Stomach (tissue), 9 donors: ENCODE measurements around the gene AIG1. TPM values are rescaled to one million over a fixed set of nuclear protein-coding genes. Genes with fewer than 3 reads are reported as not detected.

ENCODE experiments used
- DNase-seq, 2 donors: peaks; one replicate each; pipeline versions ENCODE4 v3.0.0 to v3.0.0-alpha.2; 2013 to 2019
- H3K27ac ChIP-seq, 5 donors: fragments of 200-600 bp in 4 of 5; sonication (generic) in 4 of 5; one replicate each; pipeline ENCODE4 v1.5.1; 2013 to 2019; ENCODE audit warnings: mild to moderate bottlenecking in 1 of 5, moderate library complexity in 1 of 5
- H3K27me3 ChIP-seq, 3 donors: fragments of 200-600 bp; sonication (generic); one replicate each; pipeline ENCODE4 v1.5.1; 2017 to 2019; ENCODE audit warnings: mixed run types in 1 of 3
- H3K36me3 ChIP-seq, 4 donors: fragments of 200-600 bp; sonication (generic); 1 replicate in 3 of 4; 2 replicates in 1 of 4; pipeline ENCODE4 v1.5.1; 2016 to 2019
- H3K4me1 ChIP-seq, 4 donors: fragments of 200-600 bp; sonication (generic); one replicate each; pipeline ENCODE4 v1.5.1; 2016 to 2019
- H3K4me3 ChIP-seq, 4 donors: fragments of 200-600 bp; sonication (generic) in 3 of 4; one replicate each; pipeline ENCODE4 v1.5.1; 2016 to 2019; ENCODE audit warnings: mild to moderate bottlenecking in 1 of 4
- H3K9me3 ChIP-seq, 4 donors: fragments of 200-600 bp; sonication (generic); one replicate each; pipeline ENCODE4 v1.5.1; 2016 to 2019
- EP300 ChIP-seq: sonication (generic); formaldehyde crosslinking; IDR thresholded peaks from one replicate; pipeline ENCODE4 v1.6.1; 2017; ENCODE audit warnings: antibody characterized with exemption
- POLR2A ChIP-seq, 4 donors: fragments of 450-650 bp; IDR thresholded peaks; one replicate each; pipeline ENCODE4 v1.6.1; 2016; ENCODE audit warnings: antibody characterized with exemption in 4 of 4, control low read depth in 2 of 4, mild to moderate bottlenecking in 1 of 4, moderate library complexity in 1 of 4
- POLR2AphosphoS5 ChIP-seq, 3 donors: sonication (generic); formaldehyde crosslinking; IDR thresholded peaks; one replicate each; pipeline ENCODE4 v1.6.1; 2016; ENCODE audit warnings: antibody characterized with exemption in 3 of 3
- WGBS, 5 donors: extraction: QIAGEN DNeasy Blood & Tissue Kit in 3 of 5; methylation state at CpG; one replicate each; pipeline versions ENCODE4 v1.1.5 to v1.1.7; 2013 to 2018; 5-methylcytosine and 5-hydroxymethylcytosine counted together
- intact Hi-C: fragments of 100-400 bp; cut with DNase I; formaldehyde crosslinking; loops from one replicate; pipeline ENCODE4 v1.15.1; 2023; ENCODE audit warnings: low total_unique reads
- polyA plus RNA-seq, 3 donors: library from polyadenylated mRNA; stranded (reverse); fragments of 200-250 nt; gene quantifications; one replicate each; pipeline ENCODE4 v1.2.3, GENCODE V29; 2013
- total RNA-seq, 5 donors: library from RNA; depleted of rRNA; stranded (reverse); fragments of >200 nt; gene quantifications; one replicate each; pipeline versions ENCODE4 v1.1.0 to v1.2.3, GENCODE V29; 2014 to 2016
- TF ChIP-seq, protein P1 (sequence below), 7 experiments: fragments of 450-650 bp in 4 of 7; fragments of 200-600 bp in 3 of 7; sonication (generic) in 3 of 7; IDR thresholded peaks; one replicate each; pipeline ENCODE4 v1.5.1; 2016 to 2019; ENCODE audit warnings: antibody characterized with exemption in 7 of 7, control low read depth in 2 of 7, mild to moderate bottlenecking in 1 of 7
- donor health status: healthy with polysubstance abuse.
- donor health status: Bipolar disorder and iron deficiency.
- donor health status: healthy.

AIG1 gene
- total and polyA plus RNA-seq, 8 donors = 10.8 to 220 (median 29.7) TPM; not detected in 1

DNA sequence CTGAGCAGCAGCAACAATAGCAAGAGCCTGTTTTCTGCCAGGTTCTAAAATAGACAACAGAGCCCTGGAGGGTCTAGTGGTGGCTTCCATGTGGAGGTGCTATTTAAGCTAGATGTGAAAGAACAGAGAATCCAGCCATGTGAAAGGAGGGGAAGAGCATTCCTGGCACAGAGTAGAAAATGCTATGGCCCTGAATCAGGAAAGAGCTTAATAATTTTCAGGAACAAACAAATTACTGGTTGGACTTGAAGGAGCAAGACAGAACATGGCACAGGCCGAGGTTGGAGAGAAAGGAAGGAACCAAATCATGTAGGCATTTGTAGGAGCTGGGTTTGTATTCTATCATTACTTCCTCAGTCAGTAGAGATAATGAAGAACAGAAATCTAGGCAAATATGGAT, 98.3 kb downstream of the AIG1 start:
- 60 to 71% (median 67%) methylated on average over 1 of the region's 1 CpG for WGBS, 5 donors
- TF ChIP-seq POLR2A (IDR thresholded peaks at IDR 0.05) = no peak
- no peak for TF ChIP-seq POLR2AphosphoS5 (IDR thresholded peaks at IDR 0.05)
- no peak for TF ChIP-seq EP300
- TF ChIP-seq, protein P1, sequence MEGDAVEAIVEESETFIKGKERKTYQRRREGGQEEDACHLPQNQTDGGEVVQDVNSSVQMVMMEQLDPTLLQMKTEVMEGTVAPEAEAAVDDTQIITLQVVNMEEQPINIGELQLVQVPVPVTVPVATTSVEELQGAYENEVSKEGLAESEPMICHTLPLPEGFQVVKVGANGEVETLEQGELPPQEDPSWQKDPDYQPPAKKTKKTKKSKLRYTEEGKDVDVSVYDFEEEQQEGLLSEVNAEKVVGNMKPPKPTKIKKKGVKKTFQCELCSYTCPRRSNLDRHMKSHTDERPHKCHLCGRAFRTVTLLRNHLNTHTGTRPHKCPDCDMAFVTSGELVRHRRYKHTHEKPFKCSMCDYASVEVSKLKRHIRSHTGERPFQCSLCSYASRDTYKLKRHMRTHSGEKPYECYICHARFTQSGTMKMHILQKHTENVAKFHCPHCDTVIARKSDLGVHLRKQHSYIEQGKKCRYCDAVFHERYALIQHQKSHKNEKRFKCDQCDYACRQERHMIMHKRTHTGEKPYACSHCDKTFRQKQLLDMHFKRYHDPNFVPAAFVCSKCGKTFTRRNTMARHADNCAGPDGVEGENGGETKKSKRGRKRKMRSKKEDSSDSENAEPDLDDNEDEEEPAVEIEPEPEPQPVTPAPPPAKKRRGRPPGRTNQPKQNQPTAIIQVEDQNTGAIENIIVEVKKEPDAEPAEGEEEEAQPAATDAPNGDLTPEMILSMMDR (IDR thresholded peaks at IDR 0.05) = no peak
- H3K27ac ChIP-seq = no peak overlapping the region
- no peaks in the 10 kb centered on the region for H3K27me3 ChIP-seq
- H3K4me3 ChIP-seq = no peak overlapping the region
- H3K9me3 ChIP-seq = no peaks in the 10 kb centered on the region
- peaks cover 0 to 12% (median 5%) of the 10 kb centered on the region in 4 donors for H3K4me1 ChIP-seq
- H3K36me3 ChIP-seq = no peaks in the 10 kb centered on the region
- intact Hi-C loops = no loop called here
- DNase-seq = no peak

GRCh38 chr6:143160015-143160414, 99.3 kb downstream of the AIG1 start:
- H3K27me3 ChIP-seq = no peaks in the 10 kb centered on the region
- H3K4me1 ChIP-seq = peaks cover 0 to 12% (median 5%) of the 10 kb centered on the region in 4 donors
- H3K9me3 ChIP-seq = no peaks in the 10 kb centered on the region
- no peak overlapping the region for H3K27ac ChIP-seq
- TF ChIP-seq POLR2AphosphoS5 (IDR thresholded peaks at IDR 0.05) = no peak
- TF ChIP-seq, protein P1 (IDR thresholded peaks at IDR 0.05) = no peak
- no peak for TF ChIP-seq POLR2A (IDR thresholded peaks at IDR 0.05)
- no peak for TF ChIP-seq EP300
- 77 to 93% (median 88%) methylated on average over 1 of the region's 1 CpG for WGBS, 5 donors
- H3K4me3 ChIP-seq = no peak overlapping the region
- DNase-seq = no peak
- H3K36me3 ChIP-seq = no peaks in the 10 kb centered on the region
- intact Hi-C loops = no loop called here

DNA sequence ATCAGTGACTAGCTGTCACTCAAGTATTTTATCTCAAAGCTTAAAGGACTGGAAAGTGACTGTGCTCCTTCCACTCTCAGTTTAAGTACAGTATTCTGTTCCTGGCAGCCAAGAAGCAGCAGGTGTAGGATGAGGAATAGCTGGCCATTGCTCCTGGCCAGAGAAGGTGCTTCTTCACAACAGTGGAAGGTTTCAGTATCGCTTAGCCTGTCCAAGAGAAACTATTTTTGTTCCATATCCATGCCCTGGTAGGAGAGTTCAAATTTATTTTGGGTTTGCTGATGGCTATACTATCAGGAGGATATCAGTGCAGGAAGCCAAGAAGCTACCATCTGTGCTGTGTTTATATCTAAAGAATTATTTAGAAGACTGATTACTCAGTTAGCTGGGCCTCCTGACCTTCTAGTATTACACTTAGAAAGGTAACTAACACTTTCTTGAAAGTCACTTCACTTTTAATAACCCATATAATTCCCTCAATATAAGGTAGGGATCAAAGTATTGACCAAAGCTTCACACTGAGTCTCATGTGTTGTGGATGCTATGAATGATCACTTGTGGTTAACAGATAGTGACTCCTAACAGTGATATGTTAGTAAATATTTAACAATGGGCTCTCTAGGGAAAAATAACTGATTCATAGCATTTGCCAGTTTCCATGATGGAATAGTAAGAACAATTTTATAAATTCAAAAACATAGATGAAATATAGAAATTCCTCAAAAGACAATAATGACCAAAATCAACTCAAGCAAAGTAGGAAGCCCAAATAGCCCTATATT, 99.9 kb downstream of the AIG1 start:
- Histone ChIP-seq H3K4me1 (peaks cover 0 to 12% (median 5%) of the 10 kb centered on the region in 4 donors), H3K27ac (no peak overlapping the region), H3K27me3 (no peaks in the 10 kb centered on the region), H3K4me3 (no peak overlapping the region), H3K9me3 (no peaks in the 10 kb centered on the region), H3K36me3 (peaks cover 0 to 6% (median 1%) of the 10 kb centered on the region in 4 donors)
- WGBS, 5 donors = 69 to 97% (median 91%) methylated on average over 1 of the region's 1 CpG
- TF ChIP-seq, protein P1 (IDR thresholded peaks at IDR 0.05) = no peak
- TF ChIP-seq POLR2A (IDR thresholded peaks at IDR 0.05) = no peak
- no peak for TF ChIP-seq EP300
- TF ChIP-seq POLR2AphosphoS5 (IDR thresholded peaks at IDR 0.05) = no peak
- DNase-seq = no peak
- intact Hi-C loops = no loop called here

- H3K27me3 ChIP-seq = no peaks in the 10 kb centered on the region
- WGBS, 5 donors = 0 to 92% (median 84%) methylated on average over 1 of the region's 1 CpG
- H3K36me3 ChIP-seq = peaks cover 0 to 24% (median 6%) of the 10 kb centered on the region in 4 donors
- TF ChIP-seq POLR2AphosphoS5 (IDR thresholded peaks at IDR 0.05) (no peak), POLR2A (IDR thresholded peaks at IDR 0.05) (no peak)
- H3K27ac ChIP-seq = no peak overlapping the region
- intact Hi-C loops = no loop called here
- H3K9me3 ChIP-seq = no peaks in the 10 kb centered on the region
- H3K4me1 ChIP-seq = peaks cover 0 to 5% (median 0%) of the 10 kb centered on the region in 4 donors
- no peak overlapping the region for H3K4me3 ChIP-seq
- DNase-seq = no peak
Measured at GRCh38 chr6:143163621-143164020, 102.9 kb downstream of the AIG1 start.

GRCh38 chr6:143164565-143165105, 103.9 kb downstream of the AIG1 start:
- DNase-seq = no peak
- H3K27me3 ChIP-seq = no peaks in the 10 kb centered on the region
- intact Hi-C loops = no loop called here
- 84 to 90% (median 87%) methylated on average over 5 of the region's 5 CpGs for whole genome bisulfite sequencing, 5 donors
- H3K4me1 ChIP-seq = no peaks in the 10 kb centered on the region
- no peaks in the 10 kb centered on the region for H3K9me3 ChIP-seq
- TF ChIP-seq POLR2A (IDR thresholded peaks at IDR 0.05) (no peak), POLR2AphosphoS5 (IDR thresholded peaks at IDR 0.05) (no peak), EP300 (no peak)
- TF ChIP-seq, protein P1 (IDR thresholded peaks at IDR 0.05) = no peak
- H3K27ac ChIP-seq = no peak overlapping the region
- H3K4me3 ChIP-seq = no peak overlapping the region
- H3K36me3 ChIP-seq = peaks cover 0 to 24% (median 6%) of the 10 kb centered on the region in 4 donors
